K562 (cell line): ENCODE data around the gene MZB1. TPM values are rescaled to one million over a fixed set of nuclear protein-coding genes. Genes with fewer than 3 reads are reported as not detected.
"Not testable (repeated sequence)": the region's sequence is repeated elsewhere in the genome, so short reads cannot be mapped to it uniquely, and the experiment has no call there.

ENCODE experiments used
- ATAC-seq: fragments of 200-7000 bp; cut with Tn5 transposase; 3 replicates; pipeline ENCODE4 v1.9.1; 2020; ENCODE audit warnings: moderate library complexity
- BruUV-seq: library from RNA; stranded (reverse); fragments of 400-500 nt; replicated peaks from 2 replicates; lab custom pipeline; 2021; lab: Mats Ljungman, UMichigan
- CTCF ChIA-PET: fragments of 300-600 bp; formaldehyde crosslinking; extraction: SDS; loops from one replicate; lab custom pipeline; 2021; ENCODE audit warnings: low intra/inter-chr PET ratio; lab: Yijun Ruan, JAX
- POLR2A ChIA-PET: fragments of 300-600, 350-650 bp; sonication (Branson Sonifier 250); formaldehyde crosslinking; extraction: SDS; loops from one replicate; lab custom pipeline; 2021; ENCODE audit warnings: antibody characterized with exemption, inconsistent platforms; lab: Yijun Ruan, JAX
- DNase-seq, 4 experiments: peaks; one replicate each; pipeline versions ENCODE4 v3.0.0 to v3.0.0-alpha.2; 2011 to 2018; ENCODE audit warnings: low spot score in 3 of 4, mixed read lengths in 3 of 4; ENCODE audit errors: extremely low read depth in 1 of 4
- FAIRE-seq: peaks from 2 replicates; lab custom pipeline; 2011; peaks lifted over from hg19 to GRCh38; lab: Jason Lieb, UNC
- H2AFZ ChIP-seq: 2 replicates; pipeline ENCODE4 v1.6.0; 2011; ENCODE audit warnings: low read depth, low read length, control low read depth, inconsistent platforms
- H3K27ac ChIP-seq: fragments of 200-600 bp; 3 replicates; pipeline ENCODE4 v1.8.0; 2011; ENCODE audit warnings: low read depth, mild to moderate bottlenecking, control low read depth, inconsistent platforms, low read length, moderate library complexity, mixed read lengths; ENCODE audit errors: extremely low read depth
- H3K27me3 ChIP-seq, 2 experiments: fragments of 300-600 bp in 1 of 2; 2 replicates in 1 of 2; 3 replicates in 1 of 2; pipeline versions ENCODE4 v1.6.0 to v1.8.0; 2011; ENCODE audit warnings: inconsistent platforms in 2 of 2, low read length in 2 of 2, mild to moderate bottlenecking in 1 of 2, mixed read lengths in 1 of 2, moderate library complexity in 1 of 2; ENCODE audit not compliant: control insufficient read depth in 2 of 2, insufficient read depth in 2 of 2
- H3K36me3 ChIP-seq: fragments of 300-600 bp; 3 replicates; pipeline ENCODE4 v1.8.0; 2011; ENCODE audit warnings: mild to moderate bottlenecking, low read length, inconsistent platforms; ENCODE audit not compliant: control insufficient read depth, insufficient read depth
- H3K4me1 ChIP-seq, 2 experiments: fragments of 200-600 bp in 1 of 2; replicated peaks in 1 of 2; 2 replicates in 1 of 2; 3 replicates in 1 of 2; pipeline versions ENCODE4 v1.5.1 to v1.8.0; 2011; ENCODE audit warnings: inconsistent platforms in 2 of 2, low read length in 2 of 2, mild to moderate bottlenecking in 1 of 2, mixed read lengths in 1 of 2, moderate library complexity in 1 of 2; ENCODE audit not compliant: control insufficient read depth in 2 of 2, insufficient read depth in 2 of 2
- H3K4me2 ChIP-seq: 2 replicates; pipeline ENCODE4 v1.6.1; 2011; ENCODE audit warnings: low read length, control low read depth, inconsistent platforms, mixed read lengths; ENCODE audit not compliant: insufficient read depth
- H3K4me3 ChIP-seq: fragments of 200-600 bp; sonication (generic), shearing (Covaris generic); 2 replicates; pipeline ENCODE4 v1.5.1; 2016; ENCODE audit warnings: control low read depth, inconsistent platforms
- H3K79me2 ChIP-seq: fragments of 200-600 bp; 3 replicates; pipeline ENCODE4 v1.8.0; 2011; ENCODE audit warnings: low read length, inconsistent platforms; ENCODE audit not compliant: control insufficient read depth, insufficient read depth
- H3K9ac ChIP-seq, 2 experiments: 2 replicates each; pipeline versions ENCODE4 v1.6.0 to v1.6.1; 2011; ENCODE audit warnings: low read depth in 2 of 2, low read length in 2 of 2, control low read depth in 1 of 2, inconsistent platforms in 1 of 2, mild to moderate bottlenecking in 1 of 2, mixed read lengths in 1 of 2; ENCODE audit not compliant: insufficient read depth in 1 of 2
- H3K9me1 ChIP-seq: one replicate; pipeline ENCODE4 v1.6.0; 2011; ENCODE audit warnings: inconsistent platforms, mild to moderate bottlenecking, low read length, moderate library complexity; ENCODE audit not compliant: control insufficient read depth, insufficient read depth
- H3K9me3 ChIP-seq: replicated peaks from 2 replicates; pipeline ENCODE4 v1.5.1; 2011; ENCODE audit warnings: low read depth, low read length, inconsistent platforms; ENCODE audit not compliant: control insufficient read depth, insufficient read depth
- H4K20me1 ChIP-seq: replicated peaks from 2 replicates; pipeline ENCODE4 v1.6.1; 2011; ENCODE audit warnings: low read length, inconsistent platforms, mixed read lengths; ENCODE audit not compliant: control insufficient read depth, insufficient read depth
- CBX3 ChIP-seq, 2 experiments: IDR thresholded peaks; 1 replicate in 1 of 2; 2 replicates in 1 of 2; pipeline ENCODE4 v1.6.1; 2012; ENCODE audit warnings: inconsistent platforms in 2 of 2, low read length in 2 of 2, borderline replicate concordance in 1 of 2, control low read depth in 1 of 2
- DACH1 ChIP-seq: fragments of 450-650 bp; IDR thresholded peaks from 2 replicates; pipeline ENCODE4 v1.6.1; 2018; ENCODE audit not compliant: partially characterized antibody
- TRIM28 ChIP-seq: fragments of 450-650 bp; IDR thresholded peaks from 2 replicates; pipeline ENCODE4 v1.6.1; 2017
- ZNF146 ChIP-seq: IDR thresholded peaks from one replicate; pipeline ENCODE4 v1.6.1; 2018; ENCODE audit warnings: missing compliant biosample characterization; ENCODE audit not compliant: unreplicated experiment
- WGBS: fragments of 100-300 bp; shearing (Covaris generic); methylation state at CpG from one replicate; pipeline ENCODE4 v1.1.6; 2016; ENCODE audit warnings: low coverage, mixed read lengths; ENCODE audit not compliant: insufficient coverage; ENCODE audit errors: missing lambda C conversion rate; 5-methylcytosine and 5-hydroxymethylcytosine counted together
- in situ Hi-C: fragments of 300-500 bp; cut with MboI; formaldehyde crosslinking; loops from 4 replicates; pipeline ENCODE4 v1.15.0; 2018; ENCODE audit warnings: inconsistent platforms, mixed read lengths
- intact Hi-C: fragments of 100-400 bp; cut with micrococcal nuclease; formaldehyde crosslinking; loops from 2 replicates; pipeline ENCODE4 v1.14.2; 2022
- polyA plus RNA-seq, 8 experiments: library from polyadenylated mRNA; depleted of rRNA in 4 of 8; stranded (reverse) in 5 of 8; unstranded in 3 of 8; fragments of >200 nt; fragmentation: Nextera tagmentation in 2 of 8; fragmentation: Illumina TruSeq in 1 of 8; extraction: Ambion mirVana in 2 of 8; extraction: Trizol in 1 of 8; gene quantifications; 2 replicates each; pipeline versions ENCODE4 v1.2.1 to v1.2.3, GENCODE V29; 2011 to 2014; ENCODE audit warnings: inconsistent platforms in 1 of 8, missing spikeins in 1 of 8
- total RNA-seq, 7 experiments: library from RNA; depleted of rRNA in 6 of 7; stranded (reverse); fragments of >200 nt in 6 of 7; fragmentation: Illumina TruSeq in 2 of 7; extraction: Trizol in 2 of 7; gene quantifications; 2 replicates each; pipeline versions ENCODE4 v1.2.1 to v1.2.3, GENCODE V29; 2011 to 2021; ENCODE audit warnings: low replicate concordance in 1 of 7
- TF ChIP-seq, protein P1 (sequence below), 2 experiments: fragments of 200-800 bp in 1 of 2; sonication (Bioruptor generic) in 1 of 2; sonication (generic) in 1 of 2; formaldehyde crosslinking in 1 of 2; IDR thresholded peaks in 1 of 2; conservative IDR thresholded peaks in 1 of 2; 2 replicates each; pipeline versions ENCODE4 v1.5.0 to v1.6.1; 2016 to 2020; ENCODE audit warnings: missing compliant biosample characterization in 1 of 2, missing genetic modification characterization in 1 of 2, missing genetic modification reagents in 1 of 2

Gene MZB1
- total and polyA plus RNA-seq, 9 of the 15 experiments (the other 6 are each of a cell fraction or from before 2014, with no cell fraction given): 0.13 to 0.31 TPM; not detected in 7

GRCh38 chr5:139355900-139356299 is 33.8 kb downstream of the MZB1 start:
- H3K9ac ChIP-seq, BruUV-seq, FAIRE-seq, intact Hi-C loops, ATAC-seq, CTCF ChIA-PET, H3K4me2 ChIP-seq, H3K9me1 ChIP-seq, H3K9me3 ChIP-seq, H3K27ac ChIP-seq, H4K20me1 ChIP-seq, DNase-seq, H3K27me3 ChIP-seq, H3K4me3 ChIP-seq, H3K4me1 ChIP-seq, in situ Hi-C loops, H2AFZ ChIP-seq: not testable (repeated sequence)
- POLR2A ChIA-PET: interaction anchor here (0.6 to 2.5 kb wide), 4 partner anchors 9 to 32 kb away, joined by 3 to 11 read pairs (median 3); no protein-coding TSS in a partner anchor
- Histone ChIP-seq H3K79me2 (peaks cover 95% of the 10 kb centered on the region), H3K36me3 (peaks cover 48% of the 10 kb centered on the region)
- WGBS: 92% methylated on average over 8 of the region's 8 CpGs

- POLR2A ChIA-PET: interaction anchor here (0.6 kb wide), 1 partner anchor 38 kb away, joined by 3 read pairs; no protein-coding TSS in a partner anchor
- Histone ChIP-seq H3K4me2 (no peak overlapping the region), H3K9ac (no peak overlapping the region), H3K27ac (no peak overlapping the region), H3K36me3 (peaks cover 44% of the 10 kb centered on the region), H3K9me3 (no peaks in the 10 kb centered on the region; the same call in 1 of the 2 replicates), H4K20me1 (0 out of 2 replicates have a peak, but pooled peaks cover 7% of the 10 kb centered on the region), H3K79me2 (peaks cover 95% of the 10 kb centered on the region), H3K27me3 (no peaks in the 10 kb centered on the region), H3K4me1 (no peaks in the 10 kb centered on the region), H3K4me3 (no peak overlapping the region), H3K9me1 (no peaks in the 10 kb centered on the region), H2AFZ (no peak overlapping the region)
- no peak for ATAC-seq
- no TSS peak for BruUV-seq
- CTCF ChIA-PET: no interaction called here
- 81% methylated on average over 3 of the region's 3 CpGs for WGBS
- TF ChIP-seq, protein P1, sequence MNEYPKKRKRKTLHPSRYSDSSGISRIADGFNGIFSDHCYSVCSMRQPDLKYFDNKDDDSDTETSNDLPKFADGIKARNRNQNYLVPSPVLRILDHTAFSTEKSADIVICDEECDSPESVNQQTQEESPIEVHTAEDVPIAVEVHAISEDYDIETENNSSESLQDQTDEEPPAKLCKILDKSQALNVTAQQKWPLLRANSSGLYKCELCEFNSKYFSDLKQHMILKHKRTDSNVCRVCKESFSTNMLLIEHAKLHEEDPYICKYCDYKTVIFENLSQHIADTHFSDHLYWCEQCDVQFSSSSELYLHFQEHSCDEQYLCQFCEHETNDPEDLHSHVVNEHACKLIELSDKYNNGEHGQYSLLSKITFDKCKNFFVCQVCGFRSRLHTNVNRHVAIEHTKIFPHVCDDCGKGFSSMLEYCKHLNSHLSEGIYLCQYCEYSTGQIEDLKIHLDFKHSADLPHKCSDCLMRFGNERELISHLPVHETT (CRISPR knock-in tag; conservative IDR thresholded peaks at IDR 0.05 in 1 of 2, IDR thresholded peaks at IDR 0.05 in 1 of 2): no peak
- TF ChIP-seq ZNF146 (CRISPR knock-in tag): no peak
- TF ChIP-seq CBX3 (IDR thresholded peaks at IDR 0.05; ENCODE audit: borderline replicate concordance in 1 of 2, low read length in 2 of 2): peak in 1 of 2 experiments; percentile 86; a peak in 2 of 3 replicates
- peak; percentile 29 for TF ChIP-seq DACH1
- TF ChIP-seq TRIM28: 0 out of 2 replicates have a peak, but pooled peaks have one; percentile 63
- DNase-seq: no peak
- intact Hi-C loops: no loop called here
- no peak for FAIRE-seq
- in situ Hi-C loops: no loop called here
These were observed 35.5 kb downstream of the MZB1 start for GRCh38 chr5:139354186-139354585.
